Small intestine (tissue), 7 donors: ENCODE data around the gene SLU7. TPM values are rescaled to one million over a fixed set of nuclear protein-coding genes. Genes with fewer than 3 reads are reported as not detected.
"Not testable (repeated sequence)": the region's sequence is repeated elsewhere in the genome, so short reads cannot be mapped to it uniquely, and the experiment has no call there.

Experiments
- DNase-seq, 2 donors: peaks; one replicate each; pipeline versions ENCODE4 v3.0.0 to v3.0.0-alpha.2; 2013
- FAIRE-seq: peaks from 2 replicates; lab custom pipeline; 2012; peaks lifted over from hg19 to GRCh38; lab: Jason Lieb, UNC
- H3K27ac ChIP-seq, 3 donors: one replicate each; pipeline ENCODE4 v1.5.1; 2013; ENCODE audit warnings: low read length in 2 of 3, mild to moderate bottlenecking in 2 of 3, control low read depth in 1 of 3, inconsistent platforms in 1 of 3, low read depth in 1 of 3, moderate library complexity in 1 of 3
- H3K27me3 ChIP-seq, 3 donors: one replicate each; pipeline ENCODE4 v1.6.1; 2013; ENCODE audit warnings: low read length in 3 of 3, inconsistent platforms in 1 of 3; ENCODE audit not compliant: control insufficient read depth in 3 of 3, insufficient read depth in 3 of 3
- H3K36me3 ChIP-seq, 3 donors: one replicate each; pipeline ENCODE4 v1.6.1; 2013; ENCODE audit warnings: low read length in 3 of 3, inconsistent platforms in 1 of 3, low read depth in 1 of 3, mild to moderate bottlenecking in 1 of 3, moderate library complexity in 1 of 3; ENCODE audit not compliant: control insufficient read depth in 3 of 3, insufficient read depth in 2 of 3
- H3K4me1 ChIP-seq, 3 donors: one replicate each; pipeline ENCODE4 v1.6.1; 2013; ENCODE audit warnings: low read length in 2 of 3, inconsistent platforms in 1 of 3, low read depth in 1 of 3, mild to moderate bottlenecking in 1 of 3, moderate library complexity in 1 of 3; ENCODE audit not compliant: control insufficient read depth in 3 of 3, insufficient read depth in 2 of 3
- H3K4me3 ChIP-seq, 3 donors: one replicate each; pipeline ENCODE4 v1.5.1; 2013; ENCODE audit warnings: low read length in 3 of 3, control low read depth in 1 of 3, inconsistent platforms in 1 of 3, low read depth in 1 of 3, mild to moderate bottlenecking in 1 of 3, moderate library complexity in 1 of 3
- H3K9me3 ChIP-seq, 2 donors: one replicate each; pipeline ENCODE4 v1.6.1; 2013; ENCODE audit warnings: low read depth in 1 of 2, low read length in 1 of 2; ENCODE audit not compliant: control insufficient read depth in 2 of 2, insufficient read depth in 1 of 2
- WGBS, 3 donors: extraction: QIAGEN DNeasy Blood & Tissue Kit; methylation state at CpG; one replicate each; pipeline ENCODE4 v1.1.7; 2013; 5-methylcytosine and 5-hydroxymethylcytosine counted together
- polyA plus RNA-seq, 4 donors: library from polyadenylated mRNA; stranded (reverse) in 3 of 4; unstranded in 1 of 4; fragments of 200-250 nt in 3 of 4; fragments of 120-200 nt in 1 of 4; gene quantifications; one replicate each; pipeline versions ENCODE4 v1.2.1 to v1.2.3, GENCODE V29; 2013
- donor health status: healthy with polysubstance abuse.
- donor health status: control.
- donor health status: control.
- donor health status: Bipolar disorder and iron deficiency.
- donor health status: healthy.

The SLU7 gene
- polyA plus RNA-seq, 4 donors: 19.9 to 44.0 (median 37.3) TPM

DNA sequence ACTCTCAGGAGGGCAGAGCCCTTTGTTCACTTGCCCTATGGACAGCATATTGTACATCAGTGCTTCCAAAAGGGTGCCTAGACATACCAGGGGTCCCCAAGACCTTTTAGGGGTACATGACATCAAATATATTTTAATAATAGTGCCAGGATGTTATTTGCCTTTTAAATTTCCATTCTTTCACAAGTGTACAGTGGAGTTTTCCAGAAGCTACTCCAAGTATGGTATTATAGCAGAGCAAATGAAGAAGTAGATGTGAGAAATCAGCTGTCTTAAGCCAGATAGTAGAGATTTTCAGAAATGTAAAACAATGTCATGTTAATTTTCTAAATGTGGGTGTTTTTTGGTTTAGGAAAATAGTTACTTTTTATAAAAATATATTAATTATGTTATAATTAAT, 18.4 kb upstream of the SLU7 start:
- Histone ChIP-seq H3K36me3 (no peaks in the 10 kb centered on the region), H3K4me1 (peaks cover 0 to 9% (median 0%) of the 10 kb centered on the region in 3 donors), H3K9me3 (no peaks in the 10 kb centered on the region), H3K27ac (no peak overlapping the region), H3K4me3 (no peak overlapping the region), H3K27me3 (no peaks in the 10 kb centered on the region)
- DNase-seq (no peak), FAIRE-seq (no peak)

DNA sequence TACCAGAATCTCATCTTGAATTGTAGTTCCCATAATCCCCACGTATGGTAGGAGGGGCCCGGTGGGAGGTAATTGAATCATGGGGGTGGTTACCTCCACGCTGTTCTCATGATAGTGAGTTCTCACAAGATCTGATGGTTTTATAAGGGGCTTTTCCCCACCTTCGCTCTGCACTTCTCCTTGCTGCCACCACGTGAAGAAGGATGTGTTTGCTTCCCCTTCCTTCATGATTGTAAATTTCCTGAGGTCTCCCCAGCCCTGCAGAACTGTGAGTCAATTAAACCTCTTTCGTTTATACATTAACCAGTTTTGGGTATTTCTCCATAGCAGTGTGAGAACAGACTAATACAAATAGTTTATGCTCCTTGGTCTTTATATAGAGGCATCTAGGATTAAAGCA, 17.8 kb upstream of the SLU7 start:
- H3K4me3 ChIP-seq, H3K4me1 ChIP-seq, FAIRE-seq, H3K27me3 ChIP-seq, H3K36me3 ChIP-seq, H3K27ac ChIP-seq, DNase-seq, H3K9me3 ChIP-seq: not testable (repeated sequence)
- 41 to 53% (median 50%) methylated on average over 6 of the region's 6 CpGs for WGBS, 3 donors

DNA sequence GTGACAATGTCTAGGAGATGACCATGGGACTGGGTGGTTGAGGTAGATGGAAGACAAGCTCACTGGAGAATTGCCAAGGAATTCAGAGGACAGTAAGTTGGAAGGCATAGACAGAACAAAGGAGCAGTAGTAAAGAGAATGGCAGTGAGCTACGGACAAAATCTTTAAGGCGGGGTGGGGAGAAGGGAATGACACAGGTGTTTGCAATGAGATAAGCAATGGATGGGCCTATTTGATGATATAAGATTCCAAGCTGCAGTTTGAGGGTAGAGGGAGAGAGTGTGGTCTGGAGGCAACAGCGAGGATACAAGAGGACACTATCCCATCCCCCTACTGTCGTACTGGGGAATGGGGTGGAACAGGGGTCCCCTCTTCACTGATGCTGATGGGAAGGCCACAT, 17.1 kb upstream of the SLU7 start:
- H3K27ac ChIP-seq: no peak overlapping the region
- H3K4me3 ChIP-seq: no peak overlapping the region
- H3K9me3 ChIP-seq: no peaks in the 10 kb centered on the region
- no peak for DNase-seq
- no peak for FAIRE-seq
- peaks cover 0 to 9% (median 0%) of the 10 kb centered on the region in 3 donors for H3K4me1 ChIP-seq
- H3K36me3 ChIP-seq: no peaks in the 10 kb centered on the region
- WGBS, 3 donors: 80 to 90% (median 87%) methylated on average over 4 of the region's 4 CpGs
- no peaks in the 10 kb centered on the region for H3K27me3 ChIP-seq

DNA sequence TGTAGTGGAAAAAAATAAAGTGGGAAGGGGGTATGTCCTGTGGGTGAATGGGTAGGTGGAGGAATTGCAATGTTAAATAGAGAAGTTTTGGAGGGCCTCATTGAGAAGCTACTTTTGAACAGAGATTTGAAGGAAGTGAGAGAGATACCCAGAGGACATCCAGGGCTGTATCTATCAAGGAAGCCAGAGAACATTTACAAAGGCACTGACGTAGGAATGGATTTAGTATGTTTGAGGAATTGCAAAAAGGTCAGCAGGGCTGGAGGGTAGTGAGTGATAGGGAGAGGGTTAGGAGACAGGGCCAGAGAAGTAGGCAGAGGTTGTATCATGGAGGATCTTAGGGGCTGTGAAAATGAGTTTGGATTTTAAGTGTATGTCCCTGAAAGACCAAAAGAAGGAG, 16.7 kb upstream of the SLU7 start:
- DNase-seq (no peak), FAIRE-seq (no peak)
- WGBS, 3 donors: 78 to 83% (median 80%) methylated on average over 1 of the region's 1 CpG
- Histone ChIP-seq H3K36me3 (no peaks in the 10 kb centered on the region), H3K4me3 (no peak overlapping the region), H3K27me3 (no peaks in the 10 kb centered on the region), H3K4me1 (peaks cover 0 to 9% (median 0%) of the 10 kb centered on the region in 3 donors), H3K9me3 (no peaks in the 10 kb centered on the region), H3K27ac (no peak overlapping the region)

DNA sequence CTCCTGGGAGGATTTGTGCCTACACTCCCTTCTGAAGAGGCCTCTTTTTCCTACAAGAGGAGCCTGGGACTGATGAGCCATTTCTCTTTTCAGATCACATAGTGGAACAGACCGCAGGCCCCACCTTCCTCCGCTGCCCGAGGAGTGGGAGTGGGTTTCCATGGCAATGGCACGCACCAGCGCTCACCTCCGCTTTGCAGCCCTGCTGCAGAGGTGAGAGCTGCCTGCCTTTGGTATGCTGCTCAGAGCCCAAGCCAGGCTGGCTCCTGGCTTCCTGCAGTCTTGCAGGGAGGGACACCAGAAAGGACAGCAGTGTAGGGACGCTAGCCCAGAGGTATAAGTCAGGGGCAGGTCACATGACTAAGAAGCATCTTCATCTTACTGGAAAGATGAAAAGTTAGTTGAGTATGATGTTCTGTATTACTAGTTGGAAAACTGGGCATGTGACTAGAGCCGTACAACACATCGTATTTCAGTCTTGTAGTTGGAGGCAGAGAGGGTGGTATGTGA, 15.2 kb upstream of the SLU7 start:
- no peaks in the 10 kb centered on the region for H3K9me3 ChIP-seq
- FAIRE-seq (no peak), DNase-seq (peak in 1 of 2 donors; percentile 49)
- no peaks in the 10 kb centered on the region for H3K36me3 ChIP-seq
- H3K4me3 ChIP-seq: no peak overlapping the region
- H3K4me1 ChIP-seq: peaks cover 0 to 9% (median 0%) of the 10 kb centered on the region in 3 donors
- H3K27me3 ChIP-seq: no peaks in the 10 kb centered on the region
- 70 to 90% (median 89%) methylated on average over 9 of the region's 9 CpGs for WGBS, 3 donors
- no peak overlapping the region for H3K27ac ChIP-seq

DNA sequence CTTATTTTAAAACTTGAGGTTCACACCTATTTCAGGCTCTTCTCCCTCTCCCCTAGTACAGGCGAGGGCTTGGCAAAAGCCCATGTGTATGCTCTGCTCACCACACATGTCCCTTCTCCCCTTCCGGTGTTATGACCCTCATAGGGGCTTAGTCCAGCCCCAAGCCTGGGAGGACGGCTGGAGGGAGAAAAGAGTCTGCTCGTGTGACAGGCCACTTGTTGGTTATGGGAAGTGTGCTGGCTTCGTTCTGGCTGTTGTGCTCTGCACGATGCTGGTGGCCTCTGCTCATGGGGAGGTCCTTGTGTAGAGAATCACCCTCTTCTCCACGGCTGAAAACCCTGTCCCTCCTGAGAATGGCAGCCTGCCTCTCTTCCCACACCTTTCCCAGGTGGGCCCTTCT, 13.9 kb upstream of the SLU7 start:
- 87 to 94% (median 91%) methylated on average over 7 of the region's 7 CpGs for WGBS, 3 donors
- DNase-seq (no peak), FAIRE-seq (no peak)
- H3K4me1 ChIP-seq: peaks cover 0 to 4% (median 0%) of the 10 kb centered on the region in 3 donors
- no peak overlapping the region for H3K27ac ChIP-seq
- H3K4me3 ChIP-seq: no peak overlapping the region
- no peaks in the 10 kb centered on the region for H3K9me3 ChIP-seq
- H3K27me3 ChIP-seq: no peaks in the 10 kb centered on the region
- no peaks in the 10 kb centered on the region for H3K36me3 ChIP-seq

DNA sequence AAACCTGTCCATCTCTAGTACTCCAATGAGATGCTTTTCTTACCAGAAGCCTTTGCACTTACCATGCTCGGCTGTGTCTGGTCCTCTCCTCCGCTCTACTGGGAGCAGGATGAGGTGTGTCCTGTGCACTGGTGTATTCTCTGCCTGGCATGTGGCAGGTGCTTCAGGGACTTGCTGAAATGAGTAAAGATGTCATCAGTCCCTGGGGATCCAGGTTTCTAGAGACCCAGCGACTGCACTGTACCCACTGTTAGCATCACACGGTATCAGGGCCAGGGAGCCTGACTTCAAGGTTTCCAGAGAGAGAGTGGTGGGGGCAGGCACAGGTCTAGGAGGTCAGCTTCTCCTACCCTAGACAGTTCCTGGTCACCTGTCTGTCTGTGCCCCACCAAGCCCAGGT, 13.3 kb upstream of the SLU7 start:
- no peak overlapping the region for H3K4me3 ChIP-seq
- no peak for FAIRE-seq
- DNase-seq: no peak
- no peaks in the 10 kb centered on the region for H3K27me3 ChIP-seq
- H3K36me3 ChIP-seq: no peaks in the 10 kb centered on the region
- peaks cover 0 to 4% (median 0%) of the 10 kb centered on the region in 3 donors for H3K4me1 ChIP-seq
- WGBS, 3 donors: 91 to 100% (median 94%) methylated on average over 4 of the region's 4 CpGs
- H3K27ac ChIP-seq: no peak overlapping the region
- no peaks in the 10 kb centered on the region for H3K9me3 ChIP-seq

DNA sequence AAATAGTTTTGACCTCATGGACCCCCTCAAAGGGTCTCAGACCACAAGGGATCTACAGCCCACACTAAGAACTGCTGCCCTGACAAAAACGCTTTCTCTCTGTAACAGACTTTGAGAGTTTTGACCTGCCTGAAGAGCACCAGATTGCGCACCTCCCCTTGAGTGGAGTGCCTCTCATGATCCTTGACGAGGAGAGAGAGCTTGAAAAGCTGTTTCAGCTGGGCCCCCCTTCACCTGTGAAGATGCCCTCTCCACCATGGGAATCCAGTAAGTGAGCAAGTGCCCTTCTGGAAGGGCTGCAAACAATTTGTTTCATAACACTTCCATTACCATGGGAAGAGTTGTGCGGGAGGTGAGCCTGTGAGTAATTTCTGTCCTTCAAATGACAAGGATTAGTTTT, 8.7 kb upstream of the SLU7 start:
- H3K9me3 ChIP-seq: no peaks in the 10 kb centered on the region
- peaks cover 0 to 3% (median 0%) of the 10 kb centered on the region in 3 donors for H3K4me1 ChIP-seq
- WGBS, 3 donors: 95 to 100% (median 96%) methylated on average over 4 of the region's 4 CpGs
- FAIRE-seq: no peak
- H3K4me3 ChIP-seq: no peak overlapping the region
- no peaks in the 10 kb centered on the region for H3K36me3 ChIP-seq
- H3K27me3 ChIP-seq: no peaks in the 10 kb centered on the region
- no peak overlapping the region for H3K27ac ChIP-seq
- DNase-seq: no peak

DNA sequence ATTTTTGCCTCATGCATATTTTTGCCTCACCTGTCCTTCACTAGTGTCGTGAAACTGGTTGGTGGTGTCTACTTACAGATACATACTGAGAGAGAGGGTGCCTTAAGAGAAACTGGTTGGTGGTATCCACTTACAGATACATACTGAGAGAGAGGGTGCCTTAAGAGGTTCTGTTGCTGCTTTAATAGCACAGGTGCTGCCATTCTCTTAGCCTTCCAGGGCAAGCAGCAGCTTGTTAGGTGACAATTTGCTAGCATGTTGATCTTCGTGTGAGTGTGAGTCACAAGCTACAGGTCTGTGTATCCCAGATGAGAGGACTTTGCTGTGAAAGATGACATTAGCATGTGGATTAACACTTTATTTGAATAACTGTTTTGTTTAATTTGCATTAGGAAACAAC, 4.2 kb upstream of the SLU7 start:
- WGBS, 3 donors: 40 to 55% (median 40%) methylated on average over 2 of the region's 2 CpGs
- H3K27me3 ChIP-seq: no peaks in the 10 kb centered on the region
- DNase-seq (peak in 1 of 2 donors; percentile 27), FAIRE-seq (no peak)
- peaks cover 0 to 3% (median 3%) of the 10 kb centered on the region in 3 donors for H3K4me1 ChIP-seq
- H3K4me3 ChIP-seq: no peak overlapping the region
- no peaks in the 10 kb centered on the region for H3K9me3 ChIP-seq
- H3K27ac ChIP-seq: no peak overlapping the region
- no peaks in the 10 kb centered on the region for H3K36me3 ChIP-seq
